GM18502 (cell line): ENCODE measurements around the gene CACNA1A.
"Not testable (repeated sequence)": the region's sequence is repeated elsewhere in the genome, so short reads cannot be mapped to it uniquely, and the experiment has no call there.

ENCODE experiments used
- ATAC-seq: cut with Tn5 transposase; IDR thresholded peaks from one replicate; pipeline ENCODE4 v1.9.1; 2021; ENCODE audit warnings: mild to moderate bottlenecking; ENCODE audit not compliant: unreplicated experiment, poor library complexity

Gene CACNA1A

DNA sequence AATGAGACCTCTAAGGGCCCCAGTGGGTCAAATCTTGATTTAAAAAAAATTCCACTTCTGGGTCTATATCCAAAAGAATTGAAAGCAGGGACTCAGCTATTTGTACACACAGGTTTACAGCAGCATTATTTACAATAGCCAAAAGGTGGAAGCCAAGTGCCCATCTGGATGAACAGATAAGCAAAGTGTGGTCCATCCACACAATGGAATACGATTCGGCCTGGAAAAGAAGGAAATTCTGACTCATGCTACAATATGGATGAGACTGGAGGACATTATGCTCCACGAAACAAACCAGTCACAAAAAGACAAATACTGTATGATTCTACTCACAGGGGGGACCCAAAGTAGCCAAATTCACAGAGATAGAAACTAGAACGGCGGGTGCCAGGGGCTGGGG is 76.7 kb downstream of the CACNA1A start:
- no peak for ATAC-seq

DNA sequence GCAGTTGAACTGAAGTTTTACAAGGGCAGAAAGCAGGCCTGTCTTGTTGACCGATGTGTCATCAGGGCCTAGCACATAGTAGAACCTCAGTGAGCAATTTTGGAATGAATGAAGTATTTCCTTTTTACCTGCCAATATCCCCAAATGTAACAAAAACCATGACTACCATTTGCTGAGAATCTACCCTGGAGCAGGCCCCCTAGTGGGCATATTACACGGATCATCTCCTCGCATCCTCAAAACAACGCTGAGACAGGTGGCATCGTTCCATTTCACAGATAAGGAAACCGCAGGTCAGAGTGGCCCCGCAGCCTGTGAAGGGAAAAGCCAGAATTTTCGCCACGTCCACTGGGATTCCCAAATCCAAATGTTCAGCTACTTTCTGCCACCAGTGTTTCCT is 77.9 kb downstream of the CACNA1A start:
- ATAC-seq = no peak

DNA sequence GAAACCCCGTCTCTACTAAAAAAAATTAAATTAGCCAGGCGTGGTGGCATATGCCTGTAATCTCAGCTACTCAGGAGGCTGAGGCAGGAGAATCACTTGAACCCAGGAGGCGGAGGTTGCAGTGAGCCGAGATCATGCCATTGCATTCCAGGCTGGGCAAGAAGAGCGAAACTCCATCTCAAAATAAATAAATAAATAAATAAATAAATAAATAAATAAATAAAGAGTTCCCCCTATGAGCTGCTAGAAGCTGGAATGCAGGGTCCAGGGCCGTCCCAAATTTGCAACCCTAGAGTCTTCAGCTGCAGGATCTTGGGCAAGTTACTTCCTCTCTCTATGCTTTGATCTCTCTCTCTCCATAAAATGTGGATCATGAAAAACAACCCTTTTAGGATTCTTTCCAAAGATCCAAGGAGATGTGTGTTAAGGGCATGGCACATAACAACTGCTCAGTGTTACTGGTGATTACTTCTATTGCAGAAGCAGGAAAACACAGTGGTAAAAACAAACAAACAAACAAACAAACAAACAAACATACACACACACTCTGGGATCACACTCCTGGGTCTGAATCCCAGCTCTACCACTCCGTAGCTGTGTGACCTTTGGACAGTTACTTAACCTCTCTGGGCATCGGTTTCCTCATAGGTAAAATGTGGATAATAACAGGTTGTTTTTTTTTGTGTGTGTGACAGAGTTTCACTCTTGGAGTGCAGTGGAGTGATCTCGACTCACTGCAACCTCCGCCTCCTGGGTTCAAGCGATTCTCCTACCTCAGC is 78.8 kb downstream of the CACNA1A start:
- ATAC-seq = no peak

DNA sequence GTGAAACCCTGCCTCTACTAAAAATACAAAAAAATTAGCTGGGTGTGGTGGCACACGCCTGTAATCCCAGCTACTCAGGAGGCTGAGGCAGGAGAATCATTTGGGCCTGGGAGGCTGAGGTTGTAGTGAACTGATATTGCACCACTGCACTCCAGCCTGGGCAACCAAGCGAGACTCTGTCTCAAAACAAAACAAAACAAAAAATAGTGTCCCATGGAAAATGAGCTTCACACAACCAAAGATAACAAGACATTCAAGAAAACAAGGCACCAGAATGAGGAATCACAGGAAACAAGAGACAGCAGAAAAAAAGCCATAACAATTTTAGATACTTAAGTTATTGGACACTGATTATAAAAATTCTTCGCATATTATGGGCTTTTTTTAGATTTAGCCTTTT is 80.4 kb downstream of the CACNA1A start:
- not testable (repeated sequence) for ATAC-seq

DNA sequence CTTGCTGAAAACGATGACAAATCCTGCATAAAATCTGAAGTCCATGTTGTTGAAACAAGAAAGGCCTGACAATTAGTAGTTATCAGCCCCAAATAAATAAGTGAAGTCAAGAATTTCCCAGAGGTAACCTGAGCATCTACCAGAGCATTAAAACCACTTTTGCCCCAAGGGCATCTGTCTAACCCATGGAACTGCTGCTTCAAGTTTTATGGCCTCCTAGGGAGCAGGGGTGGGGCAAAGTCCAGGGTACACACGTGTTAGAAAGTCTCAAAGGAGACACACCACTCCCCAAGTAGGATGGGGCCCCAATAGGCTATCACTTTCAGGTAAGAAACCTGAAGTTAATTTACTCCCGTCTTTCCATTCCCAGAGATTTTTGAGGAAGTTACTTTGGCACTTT is 81.1 kb downstream of the CACNA1A start:
- no peak for ATAC-seq

DNA sequence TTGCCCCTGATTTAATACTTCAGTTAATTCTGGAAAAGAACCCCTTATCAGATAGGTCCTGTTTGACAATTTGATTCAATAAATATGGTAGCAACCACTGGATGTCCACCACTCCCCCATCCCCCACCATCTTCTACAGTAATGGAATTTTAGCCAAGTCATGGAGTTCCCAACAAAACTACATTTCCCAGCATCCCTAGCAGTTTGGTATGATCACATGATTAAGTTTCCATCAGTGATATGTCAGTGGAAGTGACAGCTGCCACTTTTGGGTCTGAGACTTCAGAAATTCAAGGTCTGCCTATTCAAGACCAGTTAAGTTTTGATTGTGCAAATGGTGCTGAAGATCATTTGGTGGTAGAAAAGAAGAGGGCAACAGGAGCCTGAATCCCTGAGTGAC is 85.5 kb downstream of the CACNA1A start:
- ATAC-seq = no peak

DNA sequence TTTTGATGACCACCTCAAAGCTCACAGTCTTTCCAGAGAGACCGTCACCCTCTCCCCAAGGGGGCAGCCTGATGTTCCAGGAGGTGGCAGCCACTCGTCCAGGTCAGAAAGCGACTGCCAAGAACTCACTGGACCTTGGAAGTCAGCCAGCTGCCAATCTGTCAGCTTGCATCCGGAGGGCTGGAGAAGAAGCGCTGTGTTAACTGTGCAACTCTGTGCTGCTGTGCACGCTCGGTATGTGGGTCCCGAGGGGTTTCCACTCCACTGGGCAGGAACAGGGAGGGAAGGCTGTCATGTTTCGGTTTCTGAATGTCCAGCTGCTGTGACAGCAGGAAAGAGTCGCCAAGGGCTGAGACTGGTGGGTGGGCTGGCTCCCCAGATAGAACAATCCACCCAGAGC is 89.2 kb downstream of the CACNA1A start:
- ATAC-seq = no peak

DNA sequence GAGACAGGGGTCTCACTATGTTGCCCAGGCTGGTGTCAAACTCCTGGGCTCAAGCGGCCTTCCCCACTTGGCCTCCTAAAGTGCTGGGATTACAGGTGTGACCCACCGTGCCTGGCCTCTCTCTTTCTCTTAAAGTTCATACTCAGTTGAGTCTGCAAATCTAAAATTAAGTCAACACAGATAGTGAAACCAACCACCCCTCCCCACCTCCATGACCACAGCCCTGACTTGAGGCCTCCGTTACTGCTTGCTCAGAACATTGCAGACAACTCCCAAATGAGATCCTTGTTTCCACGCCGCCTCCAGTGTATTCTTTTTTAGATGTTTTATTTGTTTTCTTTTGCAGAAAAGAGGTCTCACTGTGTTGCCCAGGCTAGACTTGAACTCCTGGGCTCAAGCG is 94.4 kb downstream of the CACNA1A start:
- no peak for ATAC-seq

DNA sequence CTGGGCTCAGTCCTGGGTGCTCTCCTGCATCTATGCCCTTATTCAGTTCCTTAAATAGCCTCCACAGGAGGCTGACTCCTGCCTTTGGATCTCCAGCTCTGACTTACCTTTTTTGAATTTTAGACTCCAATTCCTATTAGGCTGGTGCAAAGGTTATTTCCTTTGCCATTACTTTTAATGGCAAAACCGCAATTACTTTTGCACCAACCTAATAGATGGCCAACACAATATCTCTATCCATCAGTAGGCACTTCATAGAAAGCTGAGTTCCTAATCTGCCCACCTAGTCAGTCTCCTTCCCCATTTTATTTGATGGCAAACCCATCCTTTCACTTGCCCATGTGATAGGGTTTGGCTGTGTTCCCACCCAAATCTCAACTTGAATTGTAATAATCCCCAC is 95.3 kb downstream of the CACNA1A start:
- ATAC-seq = no peak

DNA sequence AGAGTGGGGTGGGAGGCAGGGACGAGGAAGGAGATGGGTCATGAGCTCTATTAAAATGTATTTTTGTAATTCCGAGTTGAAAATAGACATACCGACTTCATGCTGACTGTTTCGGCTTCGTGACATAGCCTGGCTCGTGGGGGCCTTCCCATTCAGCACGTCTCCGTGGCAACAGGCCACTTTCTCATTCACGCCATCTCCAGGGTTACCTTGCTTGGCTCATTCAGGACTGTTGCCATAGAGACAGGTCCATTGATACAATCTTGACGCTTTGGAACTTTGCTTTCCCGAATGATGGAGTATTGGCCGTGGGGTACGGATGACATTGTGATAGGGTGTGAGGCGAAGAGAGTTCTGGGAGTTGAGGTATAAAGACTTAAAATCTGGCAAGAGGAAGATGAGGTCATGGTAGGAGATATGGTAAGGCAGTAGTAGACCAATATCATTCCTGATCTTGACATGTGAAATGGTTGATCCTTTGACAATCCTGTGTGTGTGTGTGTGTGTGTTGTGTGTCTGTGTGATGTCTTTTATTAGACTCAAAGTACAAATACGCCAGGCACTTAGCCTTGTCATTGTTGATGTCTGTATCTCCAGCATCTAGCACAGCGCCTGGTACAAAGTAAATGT is 97.3 kb downstream of the CACNA1A start:
- no peak for ATAC-seq

DNA sequence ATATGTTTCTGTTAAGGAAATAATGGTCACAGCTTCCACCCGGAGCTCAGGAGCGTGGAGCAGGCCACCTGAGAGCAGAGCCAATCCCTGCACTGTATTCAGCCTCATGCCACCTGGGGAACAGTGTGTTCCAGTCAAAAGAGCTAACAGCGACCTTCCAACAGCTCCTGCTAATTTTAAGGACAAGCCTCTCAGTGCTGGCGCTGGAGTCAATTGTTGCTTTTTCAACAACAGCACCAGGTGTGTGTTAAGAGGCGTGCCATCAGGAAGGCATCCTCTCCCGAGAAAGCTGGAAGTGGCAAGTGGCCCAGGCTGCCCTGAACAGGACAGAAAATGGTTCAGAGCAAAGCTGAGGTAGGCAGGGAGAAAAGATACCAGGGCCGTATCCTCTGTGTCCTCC is 102.0 kb downstream of the CACNA1A start:
- no peak for ATAC-seq

DNA sequence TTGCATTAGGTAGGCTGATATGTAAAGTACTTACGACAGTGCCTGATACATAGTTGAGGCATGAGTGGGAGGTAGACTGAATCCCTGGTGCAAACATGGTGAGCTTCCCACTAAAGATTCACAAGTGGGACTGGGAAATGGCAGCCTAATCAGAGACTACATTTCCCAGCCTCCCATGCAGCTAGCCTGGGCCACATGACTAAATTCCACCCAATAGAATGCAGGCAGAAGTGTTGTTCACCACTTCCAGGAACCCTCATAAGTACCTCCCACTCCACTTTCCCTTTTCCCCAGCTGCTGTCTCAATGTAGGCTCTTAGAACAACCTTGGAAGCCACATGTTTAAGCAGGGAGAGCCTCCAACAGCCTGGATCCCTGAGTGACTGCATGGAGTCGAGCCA is 104.9 kb downstream of the CACNA1A start:
- no peak for ATAC-seq

DNA sequence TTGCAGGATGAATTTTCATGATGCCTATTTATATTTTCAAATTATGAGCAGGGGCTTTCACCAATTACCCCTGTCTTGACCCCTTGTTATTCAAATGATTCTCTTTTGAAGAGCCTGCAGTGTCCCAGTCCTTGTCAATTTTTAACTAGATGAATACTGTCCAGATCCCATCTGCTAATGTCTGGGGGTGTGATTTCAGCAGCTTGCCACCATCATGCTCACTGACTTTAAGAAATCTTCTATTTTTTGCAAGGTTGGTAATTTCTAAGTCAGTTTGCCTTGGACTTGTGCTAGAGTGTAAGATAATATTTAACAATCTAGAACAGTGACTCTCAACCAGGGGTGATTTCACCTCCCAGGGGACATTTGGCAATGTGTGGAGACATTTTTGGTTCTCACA is 106.0 kb downstream of the CACNA1A start:
- no peak for ATAC-seq

DNA sequence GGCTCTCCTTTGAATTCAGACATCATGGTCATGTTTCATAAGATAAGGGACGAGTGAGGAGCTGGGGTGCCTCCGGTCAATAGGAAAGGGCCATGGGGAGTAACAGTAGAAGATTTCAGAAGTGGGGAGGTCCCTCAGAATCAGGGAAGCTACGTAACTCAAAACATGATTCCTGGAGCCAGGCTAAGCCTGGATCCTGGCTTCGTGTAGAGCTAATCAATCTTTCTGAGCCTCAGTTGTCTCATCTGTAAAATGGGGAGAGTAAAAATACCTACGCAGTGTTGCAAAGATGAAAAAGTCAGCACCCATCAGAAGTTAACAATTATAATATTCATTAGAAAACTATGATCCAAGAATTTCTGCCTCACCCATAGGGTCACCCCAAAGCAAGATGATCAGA is 106.5 kb downstream of the CACNA1A start:
- ATAC-seq = no peak

DNA sequence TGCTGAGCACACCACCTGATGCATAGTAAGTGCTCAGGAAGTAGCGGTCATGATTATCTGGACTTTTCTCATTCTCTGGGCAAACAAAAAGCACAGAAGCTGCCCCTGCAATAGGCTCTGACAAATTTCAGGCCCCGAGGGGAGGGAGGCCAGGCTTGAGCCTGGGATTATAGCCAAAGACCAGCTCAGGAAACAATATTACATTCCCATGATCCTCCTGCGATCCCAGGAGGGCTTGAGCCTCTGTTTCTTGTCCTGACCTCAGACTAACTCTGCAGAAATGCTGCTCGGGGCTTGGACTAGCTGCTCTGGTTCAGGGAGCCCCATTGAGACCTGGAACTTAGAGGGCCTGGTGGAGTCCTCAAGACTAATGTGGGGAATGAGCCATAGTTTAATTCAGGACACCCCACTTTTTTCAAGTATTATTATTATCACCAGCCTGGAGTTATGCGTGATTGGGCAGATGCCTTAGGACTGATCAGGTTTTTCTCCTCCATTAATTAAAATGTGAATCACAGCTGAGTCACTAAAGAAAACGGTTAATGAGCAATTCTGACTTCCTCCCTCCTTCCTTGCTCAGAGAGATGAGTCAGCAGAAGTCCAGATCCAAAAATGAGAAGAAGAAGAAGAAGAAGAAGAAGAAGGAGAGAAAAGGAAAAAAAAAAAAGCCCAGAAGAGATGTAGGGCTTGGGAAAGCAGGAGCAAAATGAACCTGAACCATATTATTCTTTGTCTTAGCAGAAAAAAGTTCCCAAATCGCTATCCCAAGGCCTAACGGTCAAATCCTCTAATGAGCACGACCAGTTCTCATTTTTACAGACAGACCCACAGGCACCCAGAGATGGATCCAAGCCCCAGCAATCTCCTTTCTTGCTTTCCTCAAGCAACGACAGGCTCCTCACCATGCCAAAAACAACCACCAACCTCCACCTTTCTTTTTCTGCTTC is 107.2 kb downstream of the CACNA1A start:
- no peak for ATAC-seq

DNA sequence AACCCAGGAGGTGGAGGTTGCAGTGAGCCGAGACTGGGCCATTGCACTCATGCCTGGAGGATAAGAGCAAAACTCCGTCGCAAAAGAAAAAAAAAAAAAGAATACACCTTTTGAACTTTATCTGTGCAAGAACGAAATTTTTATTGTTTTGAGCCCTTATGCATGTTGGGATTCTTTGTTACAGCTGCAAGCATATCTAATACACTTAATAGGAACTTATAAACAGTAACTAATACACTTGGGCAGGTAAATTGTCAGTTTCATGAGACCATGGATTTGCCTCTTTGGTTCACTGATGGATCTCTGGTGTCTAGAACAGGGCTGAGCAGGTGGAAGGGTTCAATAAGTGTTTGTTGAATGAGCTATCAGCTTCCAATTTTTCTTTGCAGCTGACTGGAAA is 108.1 kb downstream of the CACNA1A start:
- no peak for ATAC-seq

DNA sequence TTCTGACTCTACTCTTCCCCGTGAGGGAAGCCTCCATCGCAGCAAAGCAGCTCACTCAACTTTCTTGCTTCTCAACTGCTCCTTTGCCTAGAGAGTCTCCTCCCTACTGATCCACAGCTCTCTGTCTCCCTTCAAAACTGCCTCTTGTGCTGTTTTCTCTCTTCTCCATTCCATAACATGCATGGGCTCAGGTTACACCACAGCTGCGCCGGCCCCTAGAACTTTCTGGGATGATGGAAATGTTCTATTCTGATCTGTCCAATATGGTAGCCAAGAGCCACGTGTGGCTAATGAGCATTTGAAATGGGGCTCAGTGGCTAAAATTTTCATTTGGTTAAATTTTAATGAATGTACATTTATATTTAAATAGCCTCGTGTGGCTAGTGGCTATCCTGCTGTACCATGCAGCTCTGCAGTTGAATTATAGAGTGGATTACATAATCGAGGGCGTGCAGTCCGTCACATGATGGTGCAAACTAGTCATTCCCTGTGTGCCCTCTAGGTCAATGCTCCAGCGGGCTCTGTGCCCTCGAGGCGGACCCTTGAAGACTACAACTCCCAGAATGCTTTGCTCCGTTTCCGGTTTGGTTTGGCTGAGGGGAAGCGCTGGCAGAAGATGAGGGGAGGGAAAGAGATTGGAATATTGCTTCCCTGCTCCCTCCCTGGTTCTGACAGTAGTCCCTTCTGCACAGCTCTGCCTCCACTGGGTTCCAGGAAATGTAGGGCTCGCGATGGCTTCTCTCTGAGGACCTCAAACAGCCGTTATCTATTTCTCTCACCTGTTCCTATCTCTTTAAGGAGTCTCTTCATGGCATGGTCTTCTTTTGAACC is 109.8 kb downstream of the CACNA1A start:
- ATAC-seq = no peak

DNA sequence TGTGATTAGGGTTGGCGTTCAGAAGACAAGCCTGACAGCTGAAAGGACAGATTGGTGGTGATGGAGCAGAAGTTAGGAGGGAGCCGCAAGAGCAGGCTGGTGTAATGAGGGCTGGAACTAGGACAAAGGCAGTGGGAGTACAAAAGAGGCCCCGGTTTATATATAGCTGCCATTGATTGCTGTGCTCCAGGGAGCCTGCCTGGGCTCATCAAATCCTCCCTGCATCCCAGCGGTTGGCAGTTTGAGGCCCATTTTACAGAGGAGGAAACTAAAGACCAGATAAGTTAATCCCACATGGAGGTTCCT is 123.7 kb downstream of the CACNA1A start:
- ATAC-seq = no peak

DNA sequence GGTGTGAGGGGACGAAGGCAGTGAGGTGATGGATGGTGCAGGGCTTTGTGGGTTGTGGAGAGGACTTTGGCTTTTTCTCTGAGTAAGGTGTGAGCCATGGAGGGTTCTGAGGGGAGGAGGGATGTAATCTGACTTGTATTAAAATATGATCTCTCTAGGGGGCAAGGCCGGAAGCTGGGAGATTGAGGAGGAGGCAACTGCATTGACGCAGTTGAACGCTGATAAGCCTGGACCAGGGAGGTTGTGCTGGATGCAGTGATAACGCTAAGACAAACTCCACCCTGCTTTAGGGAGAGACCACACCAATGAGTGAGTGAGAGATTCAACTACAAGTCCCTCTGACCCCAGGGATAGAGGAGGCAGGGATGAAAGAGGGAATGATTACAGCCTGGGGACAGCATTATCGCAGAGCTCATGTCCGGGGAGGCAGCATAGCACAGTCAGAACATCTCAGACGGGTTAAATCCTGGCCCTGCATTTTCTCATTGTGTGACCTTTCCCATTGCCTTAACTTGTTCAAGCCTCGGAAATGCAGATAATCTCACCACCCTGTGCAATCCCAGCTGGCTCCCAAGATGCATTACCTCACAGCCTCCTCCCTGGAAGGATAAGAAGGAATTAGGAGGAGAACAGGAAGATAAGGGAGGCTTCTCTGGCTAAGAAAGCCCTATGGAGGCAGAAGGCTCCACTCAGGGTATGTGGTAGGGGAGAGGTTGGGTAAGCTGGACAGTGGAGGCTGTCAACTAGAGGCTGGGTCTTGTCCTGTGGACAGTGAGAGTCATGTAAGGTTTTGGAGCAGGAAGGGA is 124.2 kb downstream of the CACNA1A start:
- ATAC-seq = no peak

DNA sequence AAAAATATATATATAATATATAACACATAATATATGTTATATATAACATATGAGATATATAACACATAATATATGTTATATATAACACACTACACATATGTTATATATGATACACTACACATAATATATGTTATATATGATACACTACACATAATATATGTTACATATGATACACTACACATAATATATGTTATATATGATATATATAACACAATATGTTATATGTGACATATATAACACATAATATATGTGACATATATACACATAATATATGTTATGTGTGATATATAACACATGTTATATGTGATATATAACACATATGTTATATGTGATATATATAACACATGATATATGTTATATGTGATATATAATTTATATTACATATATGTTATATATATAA is 129.7 kb downstream of the CACNA1A start:
- ATAC-seq = no peak
